Measurements from ENCODE around the gene CEACAM16.
"Not testable (repeated sequence)": the region's sequence is repeated elsewhere in the genome, so short reads cannot be mapped to it uniquely, and the experiment has no call there.

CEACAM16 gene

DNA sequence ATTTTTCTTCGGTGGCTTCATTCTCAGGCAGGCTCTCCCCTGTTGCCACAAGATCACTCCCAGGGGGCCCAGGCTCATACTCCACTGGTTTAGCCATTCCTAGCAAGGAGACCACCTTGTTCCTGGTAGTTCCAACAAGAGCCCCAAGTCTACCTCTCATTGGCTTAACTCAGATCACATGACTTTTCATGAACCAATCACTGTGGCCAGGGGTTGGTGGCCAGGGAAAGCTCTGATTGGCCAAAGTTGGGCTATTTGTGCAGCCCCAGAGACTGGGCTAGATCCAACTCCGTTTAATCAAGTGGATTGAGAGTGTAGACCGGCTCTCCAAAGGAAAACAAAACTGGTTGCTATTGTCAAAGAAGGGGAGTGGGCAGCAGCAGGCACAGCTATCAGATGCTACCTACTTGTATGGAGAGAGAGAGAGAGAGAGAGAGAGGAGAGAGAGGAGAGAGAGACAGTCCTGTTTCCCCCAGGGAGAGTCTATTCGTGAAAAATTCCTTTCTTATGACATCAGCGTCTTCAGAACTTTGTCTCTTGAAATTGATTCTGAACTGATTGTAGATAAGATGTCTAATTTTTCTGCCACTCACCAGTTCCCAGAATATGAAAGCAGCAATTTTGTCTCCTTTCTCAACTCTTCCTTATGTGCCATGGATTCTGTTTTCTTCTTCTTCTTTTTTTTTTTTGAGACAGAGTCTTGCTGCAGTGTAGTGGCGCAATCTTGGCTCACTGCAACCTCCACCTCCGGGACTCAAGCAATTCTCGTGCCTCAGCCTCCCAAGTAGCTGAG is 21.7 kb upstream of the CEACAM16 start:
- DNase-seq, result no peak

DNA sequence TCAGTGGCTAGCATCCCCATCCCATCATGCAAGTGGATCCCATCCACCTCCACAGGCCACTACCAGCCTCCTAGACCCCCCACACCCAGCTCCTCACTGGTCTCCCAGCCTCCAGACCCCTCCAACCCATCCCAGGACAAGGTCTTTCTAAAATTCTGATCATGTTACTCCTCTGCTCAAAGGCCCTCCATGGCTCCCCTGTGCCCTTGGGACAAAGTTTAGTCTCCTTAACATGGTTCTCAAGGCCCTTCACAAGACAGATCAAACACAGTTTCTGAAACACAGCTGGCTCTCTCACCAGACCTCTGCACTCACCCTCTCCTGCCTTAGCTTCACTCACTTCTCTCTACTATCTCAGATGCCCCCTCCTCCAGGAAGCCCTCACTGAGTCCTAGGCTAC is 18.4 kb upstream of the CEACAM16 start:
- DNase-seq, result no peak

DNA sequence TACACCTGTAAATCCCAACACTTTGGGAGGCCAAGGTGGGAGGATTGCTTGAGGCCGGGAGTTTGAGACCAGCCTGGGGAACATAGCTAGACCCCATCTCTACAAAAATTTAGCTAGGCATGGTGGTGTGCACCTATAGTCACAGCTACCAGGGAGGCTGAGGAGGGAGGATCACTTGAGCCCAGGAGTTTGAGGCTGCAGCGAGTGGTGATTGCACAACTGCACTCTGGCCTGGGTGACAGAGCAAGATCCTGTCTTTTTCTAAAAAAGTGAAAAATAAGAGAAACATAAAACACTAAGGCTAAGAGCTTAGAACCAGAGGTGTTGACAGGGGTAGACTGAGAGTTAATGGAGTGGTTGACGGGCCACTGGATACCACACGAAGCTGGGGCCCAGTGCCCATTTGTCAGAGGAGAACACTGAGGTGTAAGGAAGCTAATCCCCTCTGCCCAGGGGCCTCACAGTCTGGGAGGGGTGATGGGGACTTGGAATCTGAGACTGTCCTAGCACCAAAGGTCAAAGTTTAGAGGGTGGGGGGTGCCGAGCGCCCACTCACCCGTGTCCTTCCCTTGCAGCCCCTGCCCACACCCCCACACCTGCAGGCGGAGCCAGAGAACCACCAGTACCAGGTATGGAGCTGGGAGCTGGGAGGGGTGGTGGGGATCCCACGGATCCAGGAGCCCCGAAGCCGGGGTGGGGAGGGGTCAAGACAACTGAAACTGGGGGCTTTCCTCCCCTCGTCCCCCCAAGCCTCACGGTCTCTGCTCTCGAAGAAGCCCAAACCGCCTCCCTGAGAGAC is 16.8 kb upstream of the CEACAM16 start:
- DNase-seq, result no peak

DNA sequence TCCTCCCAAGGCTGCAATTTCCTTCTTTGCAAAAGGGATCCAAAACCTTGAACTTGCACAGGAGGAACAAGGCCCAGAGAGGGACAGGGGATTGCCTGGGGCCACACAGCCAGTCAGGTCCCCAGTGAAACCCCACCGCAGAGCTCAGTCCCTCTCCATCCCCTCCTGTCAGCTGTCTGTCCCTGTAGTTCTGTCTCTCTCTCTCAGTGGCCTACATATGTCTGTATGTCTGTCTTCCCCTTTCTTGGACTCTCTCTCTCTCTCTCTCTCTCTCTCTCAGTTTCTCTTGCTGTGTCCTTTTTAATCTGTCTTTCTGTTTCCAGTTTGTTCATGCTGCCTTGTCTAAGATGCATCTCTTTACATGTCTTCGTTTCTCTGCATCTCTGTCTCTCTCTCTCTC is 16.1 kb upstream of the CEACAM16 start:
- DNase-seq, result no peak

DNA sequence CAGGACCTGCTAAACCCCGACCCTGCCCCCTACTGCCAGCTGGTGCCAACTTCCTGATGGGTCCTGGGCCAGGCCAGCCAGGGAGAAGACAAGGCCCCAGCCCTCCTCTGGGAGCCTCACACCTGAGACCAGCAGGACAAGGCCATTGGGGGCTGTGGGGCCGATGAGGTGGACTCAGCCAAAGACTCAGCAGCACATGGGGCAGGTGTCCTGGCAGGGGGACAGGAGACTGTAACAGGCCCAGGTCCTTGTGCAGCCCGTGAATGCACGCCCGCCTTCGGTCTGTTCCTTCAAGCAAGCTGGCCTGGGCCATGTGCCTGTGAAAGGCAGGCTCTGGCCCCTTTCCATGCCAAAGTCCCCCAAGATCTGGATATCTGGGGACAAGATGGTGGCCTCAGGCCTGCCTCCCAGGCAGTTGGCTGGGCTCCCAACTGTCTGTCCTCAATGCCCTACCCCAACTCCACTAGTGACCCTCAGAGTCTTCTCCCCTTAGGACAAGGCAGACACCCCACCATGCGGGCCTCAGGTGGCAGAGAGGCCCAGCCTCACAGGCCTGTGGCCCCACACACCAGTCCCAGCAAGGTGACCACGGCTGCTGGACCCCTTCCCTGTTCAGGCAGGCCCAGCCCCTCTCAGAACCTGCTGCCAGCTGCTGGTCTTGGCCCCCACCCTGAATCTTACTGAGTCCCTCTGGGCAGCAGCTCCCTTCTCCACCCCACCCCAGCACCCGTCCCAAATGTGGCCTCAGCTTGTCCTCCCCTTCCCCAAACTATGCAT is 15.3 kb upstream of the CEACAM16 start:
- DNase-seq, result no peak

DNA sequence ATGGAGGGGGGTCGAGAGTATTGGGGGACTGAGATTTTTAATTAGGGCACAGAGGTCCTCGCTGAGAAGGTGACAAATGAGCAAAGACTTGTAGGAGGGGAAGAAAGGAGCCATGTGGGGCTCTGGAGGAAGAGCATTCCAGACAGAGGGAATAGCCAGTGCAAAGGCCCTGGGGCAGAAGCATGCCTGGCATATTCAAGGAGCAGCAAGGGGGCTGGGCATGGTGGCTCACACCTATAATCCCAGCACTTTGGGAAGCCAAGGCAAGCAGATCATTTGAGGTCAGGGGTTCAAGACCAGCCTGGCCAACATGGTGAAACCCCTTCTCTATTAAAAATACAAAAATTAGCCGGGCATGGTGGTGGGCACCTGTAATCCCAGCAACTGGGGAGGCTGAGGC is 14.6 kb upstream of the CEACAM16 start:
- DNase-seq, result not testable (repeated sequence)

DNA sequence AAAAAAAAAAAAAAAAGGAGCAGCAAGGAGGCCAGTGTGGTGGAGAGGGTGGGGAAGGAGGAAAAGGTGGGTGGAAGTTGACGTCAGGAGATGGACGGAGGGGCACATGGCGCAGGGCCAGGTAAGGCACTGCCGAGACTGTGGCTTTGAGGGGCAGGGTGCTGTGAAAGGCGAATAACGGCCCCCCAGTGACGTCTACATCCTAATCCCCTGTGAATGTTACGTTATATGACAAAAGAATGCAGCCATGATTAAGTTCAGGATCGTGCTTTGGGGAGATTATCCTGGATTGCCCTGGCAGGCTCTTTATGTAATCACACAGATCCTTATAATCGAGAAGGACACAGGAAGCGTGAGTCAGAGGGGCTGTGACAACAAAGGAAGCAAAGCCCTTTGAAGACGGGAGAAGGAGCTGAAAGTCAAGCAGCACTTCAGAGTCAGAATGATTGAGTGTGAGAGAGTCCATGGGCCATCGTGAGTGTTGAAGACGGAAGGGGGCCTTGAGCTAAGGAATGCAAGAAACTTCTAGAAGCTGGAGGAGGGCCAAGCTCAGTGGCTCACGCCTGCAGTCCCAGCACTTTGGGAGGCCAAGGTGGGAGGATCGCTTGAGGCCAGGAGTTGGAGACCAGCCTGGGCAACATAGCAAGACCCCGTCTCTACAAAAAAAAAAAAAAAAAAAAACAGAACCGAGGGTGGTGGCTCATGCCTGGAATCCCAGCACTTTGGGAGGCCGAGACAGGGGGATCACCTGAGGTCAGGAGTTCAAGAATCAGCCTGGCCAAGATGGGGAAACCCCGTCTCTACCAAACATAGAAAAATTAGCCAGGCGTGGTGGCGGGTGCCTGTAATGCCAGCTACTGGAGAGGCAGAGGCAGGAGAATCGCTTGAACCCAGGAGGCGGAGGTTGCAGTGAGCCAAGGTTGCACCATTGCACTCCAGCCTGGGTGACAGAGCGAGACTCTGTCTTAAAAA is 13.8 kb upstream of the CEACAM16 start:
- DNase-seq, result no peak

DNA sequence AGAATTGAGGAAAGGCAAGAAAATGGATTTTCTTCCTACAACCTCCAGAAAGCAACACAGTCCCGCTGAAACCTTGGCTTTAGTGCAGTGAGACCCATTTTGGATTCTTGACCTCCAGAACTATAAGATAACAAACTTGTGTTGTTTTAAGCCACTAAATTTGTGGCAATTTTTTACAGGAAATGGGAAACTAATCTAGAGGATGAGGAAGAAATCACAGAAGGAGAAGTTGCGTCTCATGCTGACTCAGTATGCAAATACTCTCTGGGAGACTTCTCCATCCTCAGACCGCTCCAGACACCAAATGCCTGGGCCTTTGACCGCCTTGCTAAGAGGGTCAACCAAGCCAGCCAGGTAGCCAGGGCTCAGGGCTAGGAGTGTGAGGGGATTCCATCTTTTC is 13.1 kb upstream of the CEACAM16 start:
- no peak for DNase-seq

DNA sequence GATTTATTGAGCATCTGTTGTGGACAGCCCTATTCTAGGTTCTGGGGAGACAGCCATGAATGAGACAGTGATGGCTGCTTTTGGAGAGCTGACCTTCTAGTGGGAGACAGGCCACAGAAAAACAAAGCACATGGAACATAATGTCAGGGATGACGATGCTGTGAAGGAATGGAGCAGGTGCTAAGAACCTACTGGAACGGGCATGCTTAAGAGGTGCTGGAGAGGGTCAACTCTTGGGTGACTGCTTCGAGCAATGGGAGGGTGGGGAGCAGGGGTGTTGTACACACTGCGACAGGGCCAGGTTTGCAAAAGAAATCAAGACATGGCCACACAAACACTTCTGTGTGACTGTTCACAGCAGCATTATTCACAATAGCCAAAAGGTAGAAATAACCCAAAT is 12.1 kb upstream of the CEACAM16 start:
- no peak for DNase-seq

DNA sequence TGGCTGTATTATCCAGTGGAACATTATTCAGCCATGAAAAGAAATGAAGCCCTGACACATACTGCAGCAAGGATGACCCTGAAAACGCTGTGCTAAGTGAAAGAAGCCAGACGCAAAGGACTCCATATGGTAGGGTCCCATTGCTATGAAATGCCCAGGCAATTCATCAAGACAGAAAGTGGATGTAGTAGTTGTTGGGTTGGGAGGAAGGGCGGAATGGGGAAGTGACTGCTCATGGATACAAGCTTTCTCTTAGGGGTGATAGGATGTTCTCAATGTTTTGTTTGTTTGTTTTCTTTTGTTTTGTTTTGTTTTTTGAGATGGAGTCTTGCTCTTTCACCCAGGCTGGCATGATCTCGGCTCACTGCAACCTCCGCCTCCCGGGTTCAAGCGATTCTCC is 11.1 kb upstream of the CEACAM16 start:
- no peak for DNase-seq

DNA sequence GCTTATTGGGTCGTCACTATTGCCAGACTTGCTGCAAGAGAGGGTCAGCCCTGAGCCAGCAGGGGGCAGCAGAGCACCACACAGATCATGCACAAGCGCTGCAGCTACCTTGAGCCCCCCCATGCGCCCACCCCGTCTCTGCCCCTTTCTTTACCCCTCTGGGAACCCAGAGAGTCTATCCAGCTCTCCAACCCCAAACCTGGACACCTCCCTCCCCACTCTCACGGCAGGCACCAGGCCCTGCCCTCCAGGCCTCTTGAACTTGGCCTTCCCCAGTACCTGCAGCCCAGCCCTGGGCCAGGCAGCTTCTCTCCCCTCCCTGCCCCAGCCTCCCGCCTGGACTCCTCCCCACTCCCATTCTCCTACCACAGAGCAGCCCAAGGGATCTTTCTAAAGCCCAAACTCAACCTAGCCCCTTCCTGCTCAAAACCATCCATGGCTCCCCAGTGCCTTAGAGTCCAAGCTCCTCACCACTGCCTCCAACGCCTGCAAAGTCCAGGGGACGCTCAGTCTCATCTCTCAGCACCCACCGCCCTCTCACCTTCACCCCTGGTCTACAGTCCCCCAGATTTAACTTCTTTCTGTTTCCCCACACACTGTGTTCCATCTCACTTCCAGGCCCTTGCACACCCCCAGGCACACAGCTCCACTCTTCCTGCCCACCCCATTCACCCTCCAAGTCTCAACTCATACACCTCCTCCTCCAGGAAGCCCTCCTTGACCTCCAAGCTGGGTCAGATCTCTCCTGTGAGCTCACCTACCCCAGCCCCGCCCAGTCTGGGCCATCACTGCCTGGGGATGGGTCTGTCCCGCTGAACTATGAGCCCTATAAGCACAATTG is 9.4 kb upstream of the CEACAM16 start:
- DNase-seq, result peak in 2 of 3 experiments; percentile 35 to 70

DNA sequence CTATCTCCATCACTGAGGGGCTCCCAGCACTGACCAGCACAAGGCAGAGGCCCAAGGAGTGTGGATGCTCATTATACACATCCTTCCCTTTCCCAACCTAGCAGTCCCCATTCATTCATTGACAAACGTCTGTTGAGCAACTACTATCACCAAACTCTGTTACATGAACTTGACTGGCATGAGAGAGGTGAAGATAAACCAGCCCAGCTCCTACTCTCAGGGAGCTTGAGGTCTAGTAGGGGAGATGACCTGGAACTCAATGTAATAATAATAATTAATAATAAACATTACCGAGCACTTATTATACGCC is 8.9 kb upstream of the CEACAM16 start:
- DNase-seq, result no peak

DNA sequence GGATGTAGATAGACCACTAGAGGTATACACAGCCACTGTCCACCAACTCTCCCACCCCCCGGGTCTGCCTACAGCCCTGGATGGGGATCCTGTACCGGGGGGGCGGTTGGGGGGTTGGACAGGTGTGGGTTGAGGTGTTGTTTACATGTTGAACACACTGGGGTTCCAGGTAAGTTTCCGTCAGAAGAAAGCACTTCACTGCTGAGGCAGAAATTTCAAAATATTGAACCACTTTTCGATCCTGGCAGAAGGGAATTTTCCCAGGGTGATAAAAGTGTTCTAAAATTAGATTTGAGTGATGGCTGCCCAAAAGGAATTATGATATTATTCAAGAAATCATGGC is 6.6 kb upstream of the CEACAM16 start:
- no peak for DNase-seq

DNA sequence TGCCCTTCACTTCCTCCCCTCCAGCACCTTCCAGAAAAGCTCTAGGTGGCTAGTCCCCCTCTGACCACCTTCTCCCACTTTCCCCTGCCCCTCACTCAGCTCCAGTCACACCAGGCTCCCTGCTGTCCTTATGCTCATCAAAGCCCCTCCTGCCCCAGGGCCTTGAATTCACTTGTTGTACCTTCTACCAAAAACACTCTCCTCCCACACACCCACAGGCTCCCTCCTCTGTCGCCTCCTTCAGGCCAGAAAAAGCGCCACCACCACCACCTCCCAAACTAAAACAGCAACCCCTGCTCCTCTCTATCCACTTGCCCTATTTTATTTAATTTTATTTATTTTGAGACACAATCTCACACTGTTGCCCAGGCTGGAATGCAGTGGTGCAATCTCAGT is 4.8 kb upstream of the CEACAM16 start:
- no peak for DNase-seq

DNA sequence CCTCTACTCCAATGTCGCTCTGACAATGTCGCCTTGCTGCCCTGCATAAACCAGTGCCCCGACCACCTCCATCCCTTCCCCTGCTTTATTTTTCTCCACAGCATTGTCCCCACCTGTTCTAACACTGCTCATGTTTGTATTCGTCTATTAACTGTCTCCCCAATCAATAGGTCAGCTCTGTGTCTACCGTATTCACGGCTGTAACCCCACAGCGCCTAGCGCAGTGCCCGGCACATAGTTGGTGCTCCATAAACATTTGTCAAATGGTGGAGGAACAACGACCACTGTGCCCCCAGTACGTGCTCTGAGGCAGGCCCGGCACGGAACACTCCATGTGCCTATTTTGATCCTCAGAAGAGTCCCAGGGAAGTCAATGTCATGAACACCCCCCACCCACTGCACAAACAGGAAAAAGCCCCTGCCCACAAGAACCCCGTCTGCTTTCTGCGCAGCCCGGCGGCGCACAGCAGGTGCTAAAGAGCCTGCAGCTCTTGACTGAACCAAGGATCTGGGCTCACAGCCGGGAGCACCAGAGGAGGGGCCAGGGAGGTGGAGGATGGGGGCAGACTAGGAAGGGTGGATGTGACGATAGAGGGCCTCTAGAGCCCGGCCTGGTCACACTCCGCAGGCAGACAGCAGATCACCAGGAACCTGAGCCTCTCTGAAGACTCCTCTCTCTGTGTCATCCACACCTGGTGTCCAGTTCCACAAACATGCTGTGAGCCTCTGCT is 1.8 kb upstream of the CEACAM16 start:
- DNase-seq, result peak in 2 of 3 experiments; percentile 52 to 66

DNA sequence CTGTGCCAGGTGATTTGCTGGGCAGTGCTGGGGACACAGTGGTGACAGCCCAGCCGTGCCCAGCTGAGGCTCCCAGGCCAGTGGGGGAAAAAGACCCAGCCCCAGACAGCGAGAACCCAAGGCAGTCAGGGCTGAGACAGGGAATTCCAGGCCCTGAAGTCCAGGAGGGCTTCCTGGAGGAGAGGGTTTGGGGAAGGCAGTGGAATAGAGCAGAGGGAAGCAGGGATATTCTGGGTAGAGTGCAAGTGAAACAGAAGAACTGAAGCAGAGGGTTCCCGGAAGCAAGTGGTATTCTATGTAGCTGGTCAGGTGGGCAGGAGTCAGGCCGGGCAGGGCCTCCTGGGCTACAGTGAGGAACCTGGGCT is 1.3 kb upstream of the CEACAM16 start:
- no peak for DNase-seq

DNA sequence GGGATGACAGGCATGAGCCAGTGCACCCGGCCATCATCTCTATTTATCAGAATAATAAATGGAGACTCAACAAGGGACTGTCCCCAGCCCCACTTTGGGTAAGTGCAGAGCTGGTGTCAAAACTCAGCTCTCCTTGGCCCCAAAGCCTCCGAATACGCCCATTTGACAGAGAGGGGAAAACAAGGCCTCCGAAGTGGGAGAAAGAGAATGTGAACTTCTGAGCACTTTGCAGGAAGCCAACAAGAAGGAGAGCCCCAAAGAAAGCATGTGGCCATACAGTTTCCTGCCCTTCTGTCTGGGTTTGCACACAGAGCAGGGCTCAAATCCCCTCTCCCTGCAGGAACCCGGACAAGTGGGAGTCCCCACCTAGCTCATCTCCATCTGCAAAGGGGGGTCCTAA is 1.6 kb downstream of the CEACAM16 start:
- DNase-seq, result no peak

DNA sequence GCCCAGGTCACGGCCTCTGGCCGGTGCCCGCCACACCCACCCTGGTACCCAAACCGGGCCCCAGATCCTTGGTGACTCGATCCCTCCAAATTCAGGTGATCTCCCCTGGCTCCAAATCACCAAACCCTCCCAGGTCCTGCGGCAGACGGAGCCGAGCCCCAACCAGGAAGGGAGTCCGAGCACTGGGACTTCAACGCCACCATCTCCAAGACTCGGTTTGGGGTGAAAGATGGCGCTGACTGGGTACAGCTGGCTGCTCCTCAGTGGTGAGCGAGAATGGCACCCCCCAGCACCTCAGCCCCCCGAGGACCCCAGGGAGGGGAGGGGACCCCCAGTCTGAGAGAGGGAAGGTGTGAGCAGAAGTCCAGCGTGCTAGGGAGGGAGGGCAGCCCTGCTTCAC is 2.3 kb downstream of the CEACAM16 start:
- DNase-seq, result no peak

DNA sequence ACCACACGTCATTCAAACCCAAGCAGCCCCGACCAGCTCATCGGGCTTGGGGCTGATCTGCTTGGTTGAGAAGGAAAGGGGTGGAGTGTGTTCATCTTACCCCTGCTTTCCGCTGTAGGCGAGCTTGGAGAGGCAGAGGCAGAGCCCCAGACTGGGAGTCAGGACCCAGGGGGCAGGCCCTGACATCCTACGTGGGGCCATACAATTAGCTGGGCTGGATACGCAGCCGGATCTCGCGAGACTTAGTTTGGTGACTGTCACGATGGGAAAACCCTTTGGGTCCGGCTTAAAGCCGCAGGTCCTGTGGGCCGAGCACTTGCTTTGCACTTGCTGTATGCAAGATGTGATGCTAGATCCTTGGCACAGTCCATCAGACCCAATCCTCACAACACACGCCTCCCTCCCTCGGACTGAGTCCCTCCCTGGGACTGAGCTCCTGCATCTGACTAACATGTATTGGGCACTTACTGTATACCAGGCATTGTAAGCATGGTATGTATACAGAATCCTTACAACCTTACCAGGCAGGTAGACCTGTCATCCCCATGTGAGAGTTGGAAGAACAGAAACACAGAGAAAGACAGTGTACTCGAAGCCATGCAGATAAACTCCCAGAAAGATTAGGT is 3.7 kb downstream of the CEACAM16 start:
- no peak for DNase-seq

DNA sequence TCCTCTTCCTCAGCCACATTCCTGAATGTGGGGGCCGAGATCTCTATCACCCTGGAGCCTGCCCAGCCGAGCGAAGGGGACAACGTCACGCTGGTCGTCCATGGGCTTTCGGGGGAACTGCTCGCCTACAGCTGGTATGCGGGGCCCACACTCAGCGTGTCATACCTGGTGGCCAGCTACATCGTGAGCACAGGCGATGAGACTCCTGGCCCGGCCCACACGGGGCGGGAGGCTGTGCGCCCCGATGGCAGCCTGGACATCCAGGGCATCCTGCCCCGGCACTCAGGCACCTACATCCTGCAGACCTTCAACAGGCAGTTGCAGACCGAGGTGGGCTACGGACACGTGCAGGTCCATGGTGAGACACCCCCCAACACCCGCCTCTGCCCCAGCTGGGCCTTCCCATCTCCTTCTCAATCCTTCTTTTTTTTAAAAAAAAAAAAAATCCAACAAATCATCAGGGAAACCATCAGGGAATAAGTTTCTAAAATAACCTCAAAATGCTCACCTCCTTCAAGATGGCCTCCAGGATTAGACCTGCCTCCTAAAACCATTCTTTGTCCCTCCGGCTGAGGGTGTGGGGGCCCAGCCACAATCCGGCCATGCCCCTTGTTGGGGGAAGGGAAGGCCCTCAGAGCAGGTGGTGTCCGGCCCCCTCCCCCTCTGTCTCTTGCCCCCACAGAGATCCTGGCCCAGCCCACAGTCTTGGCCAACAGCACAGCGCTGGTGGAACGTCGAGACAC is 4.6 kb downstream of the CEACAM16 start:
- no peak for DNase-seq

Measured in NCI-H1417 (cell line).